NCI-H2107 treated with DMSO at 0.1 percent for 48 hours (cell line): ENCODE measurements around the gene CYGB.

ENCODE experiments used
- DNase-seq: peaks from one replicate; lab custom pipeline; 2025; ENCODE audit not compliant: unreplicated experiment; lab: John Stamatoyannopoulos, UW

Gene CYGB

GRCh38 chr17:76484228-76484725 is 53.2 kb downstream of the CYGB start:
- no peak for DNase-seq

GRCh38 chr17:76481071-76481655 is 56.3 kb downstream of the CYGB start:
- no peak for DNase-seq

GRCh38 chr17:76480632-76481031 is 56.9 kb downstream of the CYGB start:
- DNase-seq: no peak

- DNase-seq: no peak
Observed at GRCh38 chr17:76479515-76480060, 57.9 kb downstream of the CYGB start.

GRCh38 chr17:76478730-76479514 is 58.6 kb downstream of the CYGB start:
- no peak for DNase-seq

GRCh38 chr17:76478097-76478496 is 59.4 kb downstream of the CYGB start:
- DNase-seq: no peak

- no peak for DNase-seq
Observed at GRCh38 chr17:76477576-76477975, 59.9 kb downstream of the CYGB start.
